SIG-M5 treated with dmso at 0.1 percent for 504 hours (cell line): Measurements from ENCODE around the gene KRTAP13-1.

Experiments used
- DNase-seq: peaks from one replicate; lab custom pipeline; 2025; ENCODE audit not compliant: unreplicated experiment; lab: John Stamatoyannopoulos, UW

Gene KRTAP13-1, protein sequence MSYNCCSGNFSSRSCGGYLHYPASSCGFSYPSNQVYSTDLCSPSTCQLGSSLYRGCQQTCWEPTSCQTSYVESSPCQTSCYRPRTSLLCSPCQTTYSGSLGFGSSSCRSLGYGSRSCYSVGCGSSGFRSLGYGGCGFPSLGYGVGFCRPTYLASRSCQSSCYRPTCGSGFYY

DNA sequence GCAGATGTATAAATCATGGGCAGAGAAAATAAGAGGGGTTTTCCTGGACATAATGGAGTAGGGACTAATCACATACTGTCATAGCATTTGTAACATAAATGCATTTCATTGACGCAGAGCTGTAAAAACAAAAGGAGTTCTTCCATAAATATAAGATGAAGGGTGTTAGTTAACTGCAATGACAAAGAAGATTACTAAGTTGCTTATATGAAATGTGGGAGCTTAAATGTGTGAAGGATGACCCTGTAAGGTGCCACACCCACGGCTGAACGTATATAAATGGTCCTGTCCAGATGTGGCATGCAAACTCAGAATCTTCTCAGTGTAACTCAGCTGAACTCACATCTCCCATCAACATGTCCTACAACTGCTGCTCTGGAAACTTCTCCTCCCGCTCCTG lies at the start of gene KRTAP13-1:
TSS of gene KRTAP13-1 (plus strand) at position 301 of the 400 bp plus-strand sequence. CDS start at position 357, 56 bp downstream.
- DNase-seq: no peak

DNA sequence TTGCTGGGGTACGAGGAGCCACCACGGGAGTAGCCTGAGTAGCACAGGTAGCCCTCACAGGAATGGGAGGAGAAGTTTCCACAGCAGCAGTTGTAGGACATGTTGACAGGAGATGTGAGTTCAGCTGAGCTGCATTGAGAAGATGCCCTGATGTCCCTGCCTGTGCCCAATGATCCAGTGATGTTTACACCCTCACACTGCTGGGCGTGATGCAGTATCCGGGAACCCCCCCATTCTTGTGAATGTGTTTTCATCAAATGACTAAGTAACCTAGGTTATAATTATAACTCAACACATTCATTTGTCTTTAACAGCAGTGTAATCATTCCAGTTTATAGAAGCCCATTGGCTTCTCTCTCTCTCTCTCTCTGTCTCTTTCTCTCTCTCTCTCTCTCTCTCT lies 47.3 kb upstream of the KRTAP13-1 start, which contains the start of gene KRTAP23-1:
TSS of gene KRTAP23-1 (minus strand) at position 101 of the 400 bp plus-strand sequence. CDS start at position 101, 0 bp downstream.
- DNase-seq: no peak

DNA sequence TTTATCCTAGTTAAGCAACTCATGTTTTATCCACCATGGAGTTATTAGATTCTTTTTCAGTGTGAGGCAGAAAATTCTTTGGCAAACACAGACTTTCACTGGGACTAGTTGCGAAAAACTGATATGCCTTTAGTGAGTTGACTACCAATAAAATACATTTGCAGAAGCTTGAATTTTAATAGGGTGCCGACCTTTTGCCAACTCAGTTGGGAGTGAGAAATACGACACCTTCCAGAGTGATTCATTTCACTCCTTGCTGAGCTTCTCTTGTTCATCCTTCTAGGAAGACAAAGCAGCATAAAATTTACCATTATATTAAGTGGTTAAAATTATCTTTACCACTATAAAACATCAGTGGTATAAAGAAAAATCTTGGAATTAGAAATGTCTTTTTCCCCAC lies 46.3 kb upstream of the KRTAP13-1 start:
- DNase-seq: no peak

DNA sequence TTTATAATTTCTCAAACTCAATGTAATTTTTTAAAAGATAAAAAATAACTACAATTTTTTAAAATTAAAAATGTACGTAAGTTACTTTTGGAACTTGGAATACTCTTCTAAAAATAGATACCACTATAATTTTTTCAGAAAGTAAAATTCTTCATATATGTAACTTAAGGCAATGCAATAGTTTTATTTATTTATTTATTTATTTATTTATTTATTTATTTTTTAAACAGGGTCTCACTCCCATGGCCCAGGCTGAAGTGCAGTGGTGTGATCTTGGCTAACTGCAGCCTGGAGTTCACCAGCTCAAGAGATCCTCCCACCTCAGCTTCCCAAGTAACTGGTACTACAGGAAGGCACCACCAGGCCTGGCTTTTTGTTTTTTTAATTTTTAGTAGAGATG lies 44.3 kb upstream of the KRTAP13-1 start:
- no peak for DNase-seq

DNA sequence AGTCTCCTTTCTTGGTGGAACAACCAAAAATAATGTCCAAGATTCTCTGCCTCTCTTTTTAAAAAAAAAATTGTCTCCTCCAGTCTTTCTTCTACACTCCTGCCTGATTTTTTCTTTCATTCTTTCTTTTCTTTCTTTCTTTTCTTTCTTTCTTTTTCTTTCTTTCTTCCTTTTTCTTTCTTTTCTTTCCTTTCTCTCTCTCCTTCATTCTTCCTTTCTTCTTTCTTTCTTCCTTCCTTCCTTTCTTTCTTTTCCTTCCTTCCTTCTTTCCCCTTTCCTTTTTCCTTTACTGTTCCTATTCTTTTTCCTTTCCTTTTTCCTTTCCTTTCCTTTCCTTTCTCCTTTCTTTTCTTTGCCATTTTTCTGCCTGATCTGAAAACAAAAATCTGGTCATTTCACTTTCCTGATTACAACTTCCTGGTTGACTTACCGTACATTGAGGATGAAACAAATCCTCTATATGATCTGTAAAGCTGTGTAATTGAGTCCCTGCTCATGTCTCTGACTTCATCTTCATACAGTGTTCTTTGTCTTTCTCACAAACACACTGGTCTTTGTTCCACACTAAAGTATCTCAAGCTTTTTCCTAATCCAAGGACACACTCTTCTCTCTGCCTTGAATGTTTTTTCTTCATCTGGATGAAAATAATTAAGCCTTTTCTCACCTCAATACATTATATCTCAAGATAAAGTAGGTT lies 41.4 kb upstream of the KRTAP13-1 start:
- no peak for DNase-seq

DNA sequence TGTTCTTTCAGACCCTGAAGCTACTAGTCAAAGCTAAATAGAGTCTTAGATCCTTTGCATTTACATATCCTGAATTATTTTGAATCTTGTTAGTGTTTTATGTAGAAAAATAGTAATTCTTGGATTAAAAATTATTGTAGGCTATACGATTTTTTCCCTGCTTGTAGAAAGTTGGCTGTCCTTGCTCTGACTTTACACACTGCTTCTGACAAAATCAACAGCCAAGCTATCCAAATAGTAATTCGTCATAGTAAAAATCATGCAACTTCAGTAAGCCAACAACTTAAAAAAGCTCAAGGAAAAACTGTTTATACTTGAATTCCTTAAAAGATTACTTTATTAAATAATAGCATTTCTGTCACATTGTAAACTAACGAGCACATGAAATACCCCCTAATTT lies 39.9 kb upstream of the KRTAP13-1 start:
- DNase-seq: no peak

DNA sequence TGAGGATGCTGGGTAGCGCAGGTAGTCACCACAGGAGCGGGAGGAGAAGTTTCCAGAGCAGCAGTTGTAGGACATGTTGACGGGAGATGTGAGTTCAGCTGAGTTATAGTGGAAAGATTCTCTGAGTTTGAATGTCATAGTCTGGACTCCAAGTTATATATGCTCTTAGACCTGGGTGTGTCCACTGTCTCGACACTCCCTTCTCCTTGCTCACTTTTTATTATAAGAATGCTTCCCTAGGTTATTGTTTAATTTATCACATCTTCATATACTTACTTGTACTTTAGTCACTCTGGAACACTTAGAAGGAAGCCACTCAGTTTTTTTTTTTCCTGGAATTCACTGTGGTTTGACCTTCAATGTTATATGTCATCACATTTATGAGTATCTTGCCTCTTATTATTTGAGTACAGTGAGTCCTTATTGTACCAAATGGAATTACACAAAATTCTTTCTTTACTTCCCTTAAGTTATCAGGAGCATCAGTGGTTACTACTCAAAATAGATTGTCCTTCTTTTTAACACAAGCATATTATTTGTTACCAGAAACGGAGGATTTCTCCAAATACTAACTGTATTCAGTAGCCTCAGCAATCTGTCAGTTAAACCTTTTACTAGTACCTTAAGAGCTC lies 23.6 kb upstream of the KRTAP13-1 start, which contains the start of gene KRTAP13-2:
TSS of gene KRTAP13-2 (minus strand) at position 133 of the 632 bp plus-strand sequence. CDS start at position 75, 58 bp downstream.
- no peak for DNase-seq

DNA sequence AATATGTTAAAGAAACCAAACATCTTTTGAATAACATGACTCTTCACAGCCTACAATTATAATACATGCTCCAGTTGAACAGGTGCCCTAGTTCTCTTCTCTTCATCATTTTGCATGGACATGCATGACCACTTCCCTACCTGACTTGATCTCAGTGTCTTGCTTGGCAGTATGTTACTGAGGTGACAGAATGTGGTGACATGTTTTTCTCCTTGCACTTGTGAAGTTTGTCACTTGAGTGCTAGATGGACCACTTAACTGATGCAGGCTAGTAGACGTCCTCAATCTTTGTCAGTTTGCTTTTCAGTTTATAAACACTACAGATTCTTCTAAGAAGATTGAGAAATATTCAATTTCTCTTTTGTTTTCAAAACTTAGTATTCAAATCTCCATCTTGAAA lies 13.6 kb upstream of the KRTAP13-1 start:
- no peak for DNase-seq

DNA sequence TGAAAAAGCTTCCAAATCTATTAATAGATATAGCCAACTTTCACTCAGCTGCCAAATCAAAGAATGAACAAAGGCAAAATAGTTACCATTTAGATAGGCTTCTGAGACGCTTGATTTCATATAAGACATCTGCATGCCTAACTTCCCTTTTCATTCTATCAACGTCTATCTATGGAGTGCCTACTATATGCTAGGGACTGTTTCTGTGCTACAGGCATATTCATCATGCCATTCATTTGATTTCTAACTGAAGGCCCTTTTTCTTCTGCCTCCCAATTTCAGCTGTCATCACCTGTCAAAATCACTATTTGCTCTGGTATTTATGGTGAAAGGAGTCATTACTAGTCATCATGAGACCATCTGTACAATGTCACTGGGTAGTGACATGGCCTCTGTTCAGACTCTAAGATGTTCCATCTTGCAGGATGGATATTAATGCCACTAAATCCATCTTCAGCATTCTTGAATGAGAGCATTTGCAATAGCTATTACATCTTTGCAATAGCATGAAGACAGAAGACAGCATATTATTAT lies 4.3 kb upstream of the KRTAP13-1 start:
- no peak for DNase-seq

DNA sequence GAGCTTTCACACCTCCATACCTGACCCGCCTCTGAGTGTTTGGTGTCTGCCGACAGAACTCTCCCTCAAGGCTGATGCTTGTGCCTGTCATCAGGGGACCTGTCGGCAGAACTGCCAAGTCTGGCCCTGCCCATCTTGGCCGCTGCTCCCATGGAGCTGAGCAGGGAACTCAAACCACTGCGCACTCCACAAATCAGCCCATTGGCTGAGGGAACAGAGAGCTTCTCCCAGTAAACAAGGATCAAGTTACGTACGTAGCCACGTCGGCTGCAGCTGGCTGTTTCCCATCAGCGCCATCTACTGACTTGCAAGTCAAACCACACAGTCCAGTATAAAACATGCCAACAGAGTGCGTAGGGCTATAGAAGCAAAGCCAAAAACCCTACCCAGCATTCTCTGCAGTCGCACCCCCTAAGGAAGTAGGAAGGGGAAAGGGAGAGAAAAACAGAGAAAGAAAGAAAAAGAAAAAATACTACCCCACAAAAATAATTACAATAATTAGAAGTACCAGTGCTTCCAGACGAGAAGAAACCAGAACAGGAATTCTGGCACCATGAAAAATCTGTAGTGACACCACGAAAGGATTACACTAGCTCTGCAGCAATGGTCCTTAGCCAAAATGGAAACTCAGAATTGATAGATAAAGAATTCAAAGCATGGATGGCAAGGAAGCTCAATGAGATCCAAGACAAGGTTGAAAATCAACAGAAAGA lies 13.1 kb downstream of the KRTAP13-1 start:
- DNase-seq: peak; percentile 46

DNA sequence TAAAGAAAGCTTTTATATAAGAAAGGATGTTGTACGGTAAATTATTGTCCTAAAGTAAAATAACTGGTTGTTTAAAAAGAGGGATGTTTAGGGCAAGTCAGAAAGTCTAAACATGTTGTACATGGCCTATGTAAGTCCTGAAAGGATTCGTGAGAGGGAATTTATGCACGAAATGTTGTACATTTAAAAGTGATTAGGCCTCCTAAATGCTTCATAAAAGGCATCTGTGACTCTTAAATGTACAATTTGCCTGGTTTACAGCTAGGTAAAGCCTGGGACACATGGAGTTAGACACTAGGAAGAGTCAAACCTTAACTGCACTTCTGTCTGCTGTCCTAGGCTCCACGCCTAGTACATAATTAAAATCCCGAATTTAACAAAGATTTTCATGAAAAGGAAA lies 20.2 kb downstream of the KRTAP13-1 start:
- DNase-seq: no peak

DNA sequence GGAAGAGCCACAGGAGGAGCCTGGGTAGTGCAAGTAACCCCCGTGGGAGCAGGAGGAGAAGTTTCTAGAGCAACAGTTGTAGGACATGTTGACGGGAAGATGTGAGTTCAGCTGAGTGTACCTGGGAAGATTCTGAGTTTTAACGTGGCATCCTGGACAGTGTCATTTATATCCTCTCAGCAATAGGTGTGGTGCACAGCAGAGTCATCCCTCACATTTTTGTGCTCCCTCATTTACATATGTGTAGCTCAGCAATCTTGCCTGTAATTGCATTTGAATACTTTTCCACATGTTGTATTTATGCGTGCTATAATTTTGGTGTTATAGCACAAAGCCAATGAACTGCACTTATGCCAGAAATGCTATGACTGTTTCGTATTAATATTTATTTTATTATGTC lies 30.0 kb downstream of the KRTAP13-1 start, which contains the start of gene KRTAP13-3:
TSS of gene KRTAP13-3 (minus strand) at position 101 of the 400 bp plus-strand sequence. CDS start at position 87, 14 bp downstream.
- no peak for DNase-seq

DNA sequence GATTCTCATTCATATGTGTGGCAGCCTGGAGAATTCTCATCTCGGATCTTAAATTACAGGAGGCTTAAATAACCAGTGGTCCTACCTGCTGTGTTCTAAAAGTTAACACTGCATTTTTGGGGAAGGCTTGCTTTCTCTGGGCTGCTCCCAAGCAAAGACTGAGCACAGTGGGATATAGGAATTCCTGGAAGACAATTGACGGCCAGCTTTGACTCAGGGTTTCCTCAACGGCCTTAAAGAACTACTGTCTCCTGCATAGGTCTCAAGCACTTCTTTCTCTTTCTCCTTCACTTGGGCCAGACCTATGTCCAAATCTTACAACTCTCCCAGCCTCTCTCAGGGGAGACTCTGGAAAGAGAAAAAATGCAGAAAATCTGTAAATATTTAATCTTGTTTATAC lies 30.9 kb downstream of the KRTAP13-1 start:
- DNase-seq: no peak

DNA sequence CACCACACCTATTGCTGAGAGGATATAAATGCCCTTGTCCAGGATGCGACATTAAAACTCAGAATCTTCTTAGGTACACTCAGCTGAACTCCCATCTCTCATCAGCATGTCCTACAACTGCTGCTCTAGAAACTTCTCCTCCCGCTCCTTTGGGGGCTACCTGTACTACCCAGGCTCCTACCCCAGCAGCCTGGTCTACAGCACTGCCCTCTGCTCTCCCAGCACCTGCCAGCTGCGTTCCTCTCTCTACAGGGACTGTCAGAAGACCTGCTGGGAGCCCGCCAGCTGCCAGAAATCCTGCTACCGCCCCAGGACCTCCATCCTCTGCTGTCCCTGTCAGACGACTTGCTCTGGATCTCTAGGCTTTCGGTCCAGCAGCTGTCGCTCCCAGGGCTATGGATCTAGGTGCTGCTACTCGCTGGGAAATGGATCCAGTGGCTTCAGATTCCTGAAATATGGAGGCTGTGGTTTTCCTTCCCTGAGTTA lies 34.4 kb downstream of the KRTAP13-1 start, which contains the start of gene KRTAP13-4:
TSS of gene KRTAP13-4 (plus strand) at position 51 of the 486 bp plus-strand sequence. CDS start at position 107, 56 bp downstream.
- no peak for DNase-seq

DNA sequence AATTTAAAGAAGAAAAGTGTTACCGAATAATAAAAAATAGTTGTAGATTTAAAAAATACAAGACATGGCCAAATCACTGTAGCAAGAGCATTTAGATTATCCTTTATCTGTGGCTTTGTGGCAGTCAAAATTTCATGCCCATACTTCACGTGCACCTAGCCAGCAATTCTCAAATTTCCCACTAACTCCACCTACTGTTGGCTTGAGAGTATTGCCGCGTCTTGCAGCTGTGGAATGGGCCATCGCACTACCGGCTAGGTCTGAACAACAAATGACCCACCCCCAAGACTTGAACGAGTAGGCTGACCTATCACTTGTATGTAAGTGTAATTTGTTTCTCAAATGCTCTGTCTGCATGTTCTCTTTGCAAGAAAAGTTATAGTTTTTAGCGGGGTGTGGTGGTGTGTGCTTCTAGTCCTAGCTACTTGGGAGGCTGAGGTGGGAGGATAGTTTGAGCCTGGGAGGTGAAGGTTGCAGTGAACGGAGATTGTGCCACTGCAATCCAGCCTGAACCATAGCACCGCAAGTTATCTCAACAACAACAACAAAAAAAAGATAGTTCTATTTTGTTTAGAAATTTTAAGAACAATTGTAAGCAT lies 38.3 kb downstream of the KRTAP13-1 start:
- DNase-seq: peak; percentile 38

DNA sequence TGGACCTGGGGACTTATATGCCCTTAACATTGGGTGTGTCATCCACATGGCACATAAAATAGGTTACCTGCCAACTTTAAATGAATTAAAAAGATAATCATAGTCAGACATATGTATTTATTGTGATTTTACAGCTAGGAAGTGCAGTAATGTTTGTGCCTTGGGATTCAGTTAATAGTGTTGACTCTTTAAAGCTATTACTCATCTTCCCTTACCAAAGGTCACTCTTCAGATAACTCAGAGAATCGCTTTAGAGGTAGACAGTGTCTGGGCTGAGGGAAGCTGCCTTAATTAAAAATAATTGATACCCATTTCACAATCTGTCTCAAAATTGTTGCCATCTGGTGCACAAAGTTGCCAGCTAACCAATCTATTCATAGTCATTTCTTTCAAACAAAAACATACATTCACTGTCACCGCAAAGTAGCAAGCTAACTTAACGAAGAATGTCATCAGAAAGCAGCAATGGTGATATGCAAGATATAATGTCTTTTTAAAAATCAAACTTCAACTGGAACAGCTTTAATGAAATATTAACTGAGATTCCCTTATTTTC lies 41.3 kb downstream of the KRTAP13-1 start:
- no peak for DNase-seq

DNA sequence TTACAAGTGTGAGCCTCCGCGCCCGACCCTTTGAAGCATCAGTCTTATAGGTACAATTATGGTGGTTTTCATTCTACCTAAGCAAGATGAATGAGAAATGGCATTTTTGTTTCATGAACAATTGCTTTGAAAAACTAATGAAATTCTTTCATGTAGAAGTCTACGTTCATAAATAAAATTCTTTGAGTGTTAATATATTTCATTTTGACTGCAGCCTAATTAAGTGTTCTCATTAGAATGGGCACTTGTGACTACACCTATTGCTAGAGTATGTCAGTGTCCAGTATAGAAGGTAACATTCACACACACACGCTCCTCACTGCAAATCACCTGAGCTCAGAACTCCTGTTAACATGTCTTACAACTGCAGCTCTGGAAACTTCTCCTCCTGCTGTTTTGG lies 44.1 kb downstream of the KRTAP13-1 start, which contains the start of gene KRTAP15-1:
TSS of gene KRTAP15-1 (plus strand) at position 301 of the 400 bp plus-strand sequence. CDS start at position 354, 53 bp downstream.
- DNase-seq: no peak

DNA sequence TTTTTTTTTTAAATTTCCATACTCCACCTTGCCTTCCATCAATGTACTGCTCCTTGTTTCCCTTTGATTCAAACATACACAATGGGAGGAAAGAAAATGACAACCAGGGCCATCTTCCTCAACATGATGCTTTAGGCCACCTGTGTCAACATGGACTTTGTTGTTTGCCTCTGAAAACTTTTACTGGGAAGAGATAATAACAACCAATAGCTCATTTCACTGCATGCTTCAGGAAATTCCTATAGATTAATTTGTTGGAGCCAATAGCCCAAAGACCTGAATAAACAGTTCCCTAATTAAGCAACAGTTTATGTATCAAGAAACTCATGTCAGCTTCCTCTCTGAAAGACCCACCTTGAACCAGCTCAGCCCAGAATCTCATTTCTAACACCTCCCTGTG lies 47.4 kb downstream of the KRTAP13-1 start:
- DNase-seq: no peak

DNA sequence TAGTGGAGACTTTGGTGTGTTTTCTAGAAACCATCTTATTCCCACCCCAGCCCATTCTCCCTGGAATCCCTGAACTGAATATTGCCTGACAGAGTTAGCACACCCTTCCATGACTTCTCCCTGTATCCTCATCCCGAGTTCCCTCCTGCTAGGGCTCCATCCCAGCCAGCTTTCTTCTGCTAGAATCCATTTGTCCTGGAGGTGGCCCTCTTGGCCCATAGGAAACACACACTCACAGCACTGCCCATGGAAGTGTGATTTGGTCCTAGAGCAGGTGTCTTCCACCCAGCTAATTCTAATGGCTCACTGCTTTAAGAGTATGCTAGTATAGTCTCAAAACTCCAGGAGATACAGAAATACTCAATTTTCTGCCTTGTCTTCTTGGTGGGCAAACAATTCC lies 48.4 kb downstream of the KRTAP13-1 start:
- DNase-seq: no peak
